ENCODE measurements around the gene ATG4D. TPM values are rescaled to one million over a fixed set of nuclear protein-coding genes. Genes with fewer than 3 reads are reported as not detected.

The ATG4D gene
- total RNA-seq, 1 donor from 2014 or later, result 30.9 TPM

GRCh38 chr19:10502524-10503001 is 41.1 kb upstream of the ATG4D start:
- TF ChIP-seq CTCF (IDR thresholded peaks at IDR 0.05), result no peak
- H3K36me3 Mint-ChIP-seq (ENCODE audit: unreplicated experiment), result peaks cover 9% of the 10 kb centered on the region
- peaks cover 23% of the 10 kb centered on the region for H3K4me1 Mint-ChIP-seq (ENCODE audit: unreplicated experiment)
- H3K4me3 Mint-ChIP-seq (ENCODE audit: unreplicated experiment), result peak overlapping the region; percentile 88
- H3K9me3 Mint-ChIP-seq (ENCODE audit: unreplicated experiment), result no peaks in the 10 kb centered on the region
- peak overlapping the region; percentile 91 for H3K27ac Mint-ChIP-seq (ENCODE audit: unreplicated experiment)
- DNase-seq (ENCODE audit: extremely low spot score, unreplicated experiment), result peak; percentile 96
- H3K27me3 Mint-ChIP-seq (ENCODE audit: unreplicated experiment), result no peaks in the 10 kb centered on the region

GRCh38 chr19:10503002-10503789 is 40.5 kb upstream of the ATG4D start, which contains the start of gene KEAP1:
Gene KEAP1, minus strand, starts transcription at chr19:10503356. Its CDS starts 3,323 bp downstream, at chr19:10500033.
- H3K36me3 Mint-ChIP-seq (ENCODE audit: unreplicated experiment), result peaks cover 9% of the 10 kb centered on the region
- peaks cover 23% of the 10 kb centered on the region for H3K4me1 Mint-ChIP-seq (ENCODE audit: unreplicated experiment)
- TF ChIP-seq CTCF (IDR thresholded peaks at IDR 0.05), result no peak
- H3K9me3 Mint-ChIP-seq (ENCODE audit: unreplicated experiment), result no peaks in the 10 kb centered on the region
- DNase-seq (ENCODE audit: extremely low spot score, unreplicated experiment), result no peak
- no peaks in the 10 kb centered on the region for H3K27me3 Mint-ChIP-seq (ENCODE audit: unreplicated experiment)
- peak within 1 kb of the TSS; percentile 91 for H3K27ac Mint-ChIP-seq (ENCODE audit: unreplicated experiment)
- peak within 1 kb of the TSS; percentile 88 for H3K4me3 Mint-ChIP-seq (ENCODE audit: unreplicated experiment)

- no peaks in the 10 kb centered on the region for H3K36me3 Mint-ChIP-seq (ENCODE audit: unreplicated experiment)
- H3K4me3 Mint-ChIP-seq (ENCODE audit: unreplicated experiment), result peak overlapping the region; percentile 38
- peak; percentile 76 for TF ChIP-seq CTCF (IDR thresholded peaks at IDR 0.05)
- no peaks in the 10 kb centered on the region for H3K27me3 Mint-ChIP-seq (ENCODE audit: unreplicated experiment)
- H3K9me3 Mint-ChIP-seq (ENCODE audit: unreplicated experiment), result no peaks in the 10 kb centered on the region
- no peak overlapping the region for H3K27ac Mint-ChIP-seq (ENCODE audit: unreplicated experiment)
- H3K4me1 Mint-ChIP-seq (ENCODE audit: unreplicated experiment), result peaks cover 21% of the 10 kb centered on the region
- DNase-seq (ENCODE audit: extremely low spot score, unreplicated experiment), result peak; percentile 88
These were observed 38.0 kb upstream of the ATG4D start for GRCh38 chr19:10505583-10506229.

GRCh38 chr19:10508036-10508435 is 35.7 kb upstream of the ATG4D start:
- Mint-ChIP-seq H3K27ac (ENCODE audit: unreplicated experiment) (no peak overlapping the region), H3K9me3 (ENCODE audit: unreplicated experiment) (no peaks in the 10 kb centered on the region), H3K36me3 (ENCODE audit: unreplicated experiment) (no peaks in the 10 kb centered on the region), H3K27me3 (ENCODE audit: unreplicated experiment) (no peaks in the 10 kb centered on the region), H3K4me1 (ENCODE audit: unreplicated experiment) (peaks cover 11% of the 10 kb centered on the region), H3K4me3 (ENCODE audit: unreplicated experiment) (no peak overlapping the region)
- DNase-seq (ENCODE audit: extremely low spot score, unreplicated experiment), result no peak
- TF ChIP-seq CTCF (IDR thresholded peaks at IDR 0.05), result no peak

- Mint-ChIP-seq H3K4me3 (ENCODE audit: unreplicated experiment) (no peak overlapping the region), H3K4me1 (ENCODE audit: unreplicated experiment) (peaks cover 8% of the 10 kb centered on the region), H3K9me3 (ENCODE audit: unreplicated experiment) (no peaks in the 10 kb centered on the region), H3K36me3 (ENCODE audit: unreplicated experiment) (peaks cover 2% of the 10 kb centered on the region), H3K27me3 (ENCODE audit: unreplicated experiment) (no peaks in the 10 kb centered on the region), H3K27ac (ENCODE audit: unreplicated experiment) (no peak overlapping the region)
- no peak for DNase-seq (ENCODE audit: extremely low spot score, unreplicated experiment)
- no peak for TF ChIP-seq CTCF (IDR thresholded peaks at IDR 0.05)
These were observed 35.0 kb upstream of the ATG4D start for GRCh38 chr19:10508707-10509106.

All from osteocyte (in vitro differentiated cells).